Rectal smooth muscle tissue (tissue), 1 donor: ENCODE results near the gene ROBO3.
A peak's percentile ranks its signal among the peaks of the same experiment; 100 is the strongest.

Experiments
- H3K27ac ChIP-seq: one replicate; pipeline ENCODE4 v1.7.0; 2013; ENCODE audit warnings: low read depth, low read length, inconsistent platforms
- H3K27me3 ChIP-seq: one replicate; pipeline ENCODE4 v1.7.0; 2013; ENCODE audit warnings: low read length; ENCODE audit not compliant: control insufficient read depth, insufficient read depth
- H3K36me3 ChIP-seq: one replicate; pipeline ENCODE4 v1.7.0; 2013; ENCODE audit warnings: low read length; ENCODE audit not compliant: control insufficient read depth, insufficient read depth
- H3K4me1 ChIP-seq: one replicate; pipeline ENCODE4 v1.7.0; 2013; ENCODE audit warnings: low read length; ENCODE audit not compliant: control insufficient read depth, insufficient read depth
- H3K4me3 ChIP-seq: one replicate; pipeline ENCODE4 v1.7.0; 2013; ENCODE audit warnings: low read length
- H3K9ac ChIP-seq: one replicate; pipeline ENCODE4 v1.7.0; 2013; ENCODE audit warnings: low read length

ROBO3 gene

GRCh38 chr11:124872741-124873140, 7.5 kb downstream of the ROBO3 start:
- H3K27ac ChIP-seq = no peak overlapping the region
- no peak overlapping the region for H3K9ac ChIP-seq
- H3K36me3 ChIP-seq = no peaks in the 10 kb centered on the region
- no peaks in the 10 kb centered on the region for H3K4me1 ChIP-seq
- peaks cover 37% of the 10 kb centered on the region for H3K27me3 ChIP-seq
- no peak overlapping the region for H3K4me3 ChIP-seq

- H3K4me3 ChIP-seq = no peak overlapping the region
- H3K27ac ChIP-seq = no peak overlapping the region
- no peaks in the 10 kb centered on the region for H3K36me3 ChIP-seq
- no peak overlapping the region for H3K9ac ChIP-seq
- no peaks in the 10 kb centered on the region for H3K4me1 ChIP-seq
- peaks cover 27% of the 10 kb centered on the region for H3K27me3 ChIP-seq
Measured at GRCh38 chr11:124873951-124874350, 8.7 kb downstream of the ROBO3 start.

GRCh38 chr11:124874571-124875255, 9.5 kb downstream of the ROBO3 start:
- peaks cover 20% of the 10 kb centered on the region for H3K27me3 ChIP-seq

GRCh38 chr11:124875401-124875800, 10.2 kb downstream of the ROBO3 start:
- Histone ChIP-seq H3K27me3 (peaks cover 14% of the 10 kb centered on the region), H3K36me3 (no peaks in the 10 kb centered on the region), H3K9ac (no peak overlapping the region), H3K4me1 (no peaks in the 10 kb centered on the region), H3K4me3 (peak overlapping the region; percentile 71), H3K27ac (no peak overlapping the region)

More at GRCh38 chr11:124874571-124875255, 9.5 kb downstream of the ROBO3 start:
- Histone ChIP-seq H3K36me3 (no peaks in the 10 kb centered on the region), H3K4me3 (no peak overlapping the region), H3K27ac (no peak overlapping the region), H3K9ac (no peak overlapping the region), H3K4me1 (no peaks in the 10 kb centered on the region)

GRCh38 chr11:124875943-124876817, 10.9 kb downstream of the ROBO3 start:
- peak overlapping the region; percentile 89 for H3K27ac ChIP-seq
- peak overlapping the region; percentile 71 for H3K4me3 ChIP-seq
- peaks cover 8% of the 10 kb centered on the region for H3K27me3 ChIP-seq
- H3K36me3 ChIP-seq = no peaks in the 10 kb centered on the region
- no peak overlapping the region for H3K9ac ChIP-seq
- no peaks in the 10 kb centered on the region for H3K4me1 ChIP-seq

- Histone ChIP-seq H3K36me3 (no peaks in the 10 kb centered on the region), H3K27ac (peak overlapping the region; percentile 89), H3K9ac (no peak overlapping the region), H3K4me1 (no peaks in the 10 kb centered on the region), H3K4me3 (peak overlapping the region; percentile 71), H3K27me3 (peaks cover 8% of the 10 kb centered on the region)
Measured at GRCh38 chr11:124876818-124877630, 11.8 kb downstream of the ROBO3 start.

GRCh38 chr11:124877631-124877909, 12.3 kb downstream of the ROBO3 start:
- Histone ChIP-seq H3K9ac (no peak overlapping the region), H3K36me3 (no peaks in the 10 kb centered on the region), H3K4me3 (peak overlapping the region; percentile 71), H3K27me3 (peaks cover 4% of the 10 kb centered on the region), H3K27ac (no peak overlapping the region), H3K4me1 (no peaks in the 10 kb centered on the region)

- H3K27ac ChIP-seq = no peak overlapping the region
- no peak overlapping the region for H3K9ac ChIP-seq
- H3K27me3 ChIP-seq = no peaks in the 10 kb centered on the region
- H3K4me1 ChIP-seq = no peaks in the 10 kb centered on the region
- H3K36me3 ChIP-seq = no peaks in the 10 kb centered on the region
- peak overlapping the region; percentile 71 for H3K4me3 ChIP-seq
Measured at GRCh38 chr11:124877910-124878758, 12.9 kb downstream of the ROBO3 start.

GRCh38 chr11:124878759-124879492, 13.7 kb downstream of the ROBO3 start:
- H3K36me3 ChIP-seq = no peaks in the 10 kb centered on the region
- H3K9ac ChIP-seq = no peak overlapping the region
- H3K4me1 ChIP-seq = no peaks in the 10 kb centered on the region
- no peak overlapping the region for H3K27ac ChIP-seq
- no peaks in the 10 kb centered on the region for H3K27me3 ChIP-seq
- no peak overlapping the region for H3K4me3 ChIP-seq

GRCh38 chr11:124879493-124880289, 14.5 kb downstream of the ROBO3 start:
- H3K4me1 ChIP-seq = no peaks in the 10 kb centered on the region
- no peak overlapping the region for H3K27ac ChIP-seq
- no peaks in the 10 kb centered on the region for H3K36me3 ChIP-seq
- no peak overlapping the region for H3K4me3 ChIP-seq
- H3K9ac ChIP-seq = no peak overlapping the region
- no peaks in the 10 kb centered on the region for H3K27me3 ChIP-seq

- Histone ChIP-seq H3K4me3 (no peak overlapping the region), H3K27me3 (no peaks in the 10 kb centered on the region), H3K4me1 (no peaks in the 10 kb centered on the region), H3K9ac (no peak overlapping the region), H3K27ac (no peak overlapping the region), H3K36me3 (no peaks in the 10 kb centered on the region)
Measured at GRCh38 chr11:124880290-124880611, 15.0 kb downstream of the ROBO3 start.
